Progenitor cell of endocrine pancreas (in vitro differentiated cells): ENCODE results near the gene FNDC3B. TPM values are rescaled to one million over a fixed set of nuclear protein-coding genes. Genes with fewer than 3 reads are reported as not detected.

Source experiments
- DNase-seq: peaks from one replicate; pipeline ENCODE4 v3.0.0; 2021; ENCODE audit warnings: low spot score; ENCODE audit not compliant: unreplicated experiment
- H3K27ac Mint-ChIP-seq: 2 replicates; pipeline ENCODE4 v1.8.0; 2021; ENCODE audit warnings: mild to moderate bottlenecking, moderate library complexity, mixed read lengths
- H3K27me3 Mint-ChIP-seq: 2 replicates; pipeline ENCODE4 v1.8.0; 2021; ENCODE audit warnings: mixed read lengths
- H3K36me3 Mint-ChIP-seq: 2 replicates; pipeline ENCODE4 v1.8.0; 2022; ENCODE audit warnings: mixed read lengths; ENCODE audit not compliant: insufficient read depth
- H3K4me1 Mint-ChIP-seq: 2 replicates; pipeline ENCODE4 v1.8.0; 2021; ENCODE audit warnings: low read depth, mixed read lengths
- H3K4me3 Mint-ChIP-seq: 2 replicates; pipeline ENCODE4 v1.8.0; 2021; ENCODE audit warnings: low read depth, mild to moderate bottlenecking, moderate library complexity, mixed read lengths
- H3K9me3 Mint-ChIP-seq: 2 replicates; pipeline ENCODE4 v1.8.0; 2021; ENCODE audit warnings: low read depth, mixed read lengths
- CTCF ChIP-seq: fragments of 200-600 bp; sonication (generic); IDR thresholded peaks from one replicate; pipeline ENCODE4 v1.5.0; 2021; ENCODE audit warnings: antibody characterized with exemption, mild to moderate bottlenecking; ENCODE audit not compliant: unreplicated experiment
- total RNA-seq: library from RNA; stranded (reverse); gene quantifications from 2 replicates; pipeline ENCODE4 v1.2.1, GENCODE V29; 2021

FNDC3B gene
- total RNA-seq, 1 donor from 2014 or later = 158 TPM

GRCh38 chr3:172376402-172376801 lies 337.0 kb downstream of the FNDC3B start:
- TF ChIP-seq CTCF = no peak
- no peak for DNase-seq
- H3K4me1 Mint-ChIP-seq = peaks cover 27% of the 10 kb centered on the region
- peaks cover 45% of the 10 kb centered on the region for H3K36me3 Mint-ChIP-seq
- H3K9me3 Mint-ChIP-seq = peaks cover 3% of the 10 kb centered on the region
- H3K27ac Mint-ChIP-seq = peak overlapping the region; percentile 78
- no peaks in the 10 kb centered on the region for H3K27me3 Mint-ChIP-seq
- peak overlapping the region; percentile 13 for H3K4me3 Mint-ChIP-seq

DNA sequence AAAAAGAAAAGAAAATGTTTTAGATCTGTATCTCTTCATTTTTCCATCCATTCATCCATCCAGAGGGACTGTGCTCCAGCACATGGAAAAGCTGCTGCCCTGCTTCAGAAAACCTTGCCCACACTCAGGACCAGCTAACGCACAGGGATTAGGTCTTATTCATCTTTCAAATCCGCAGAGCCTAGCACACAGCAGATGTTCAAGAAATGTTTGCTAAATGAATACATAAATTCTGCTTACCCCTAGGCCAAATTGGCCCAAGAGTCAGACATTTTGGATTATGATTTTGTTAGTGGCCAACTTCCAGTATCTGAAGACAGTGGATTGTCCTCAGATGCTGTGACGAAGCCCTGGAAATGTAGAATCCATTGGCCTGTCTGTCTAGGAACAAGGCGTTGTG lies 337.5 kb downstream of the FNDC3B start:
- Mint-ChIP-seq H3K36me3 (peaks cover 47% of the 10 kb centered on the region), H3K27me3 (no peaks in the 10 kb centered on the region), H3K4me3 (no peak overlapping the region), H3K27ac (peak overlapping the region; percentile 78), H3K4me1 (peaks cover 27% of the 10 kb centered on the region), H3K9me3 (peaks cover 3% of the 10 kb centered on the region)
- TF ChIP-seq CTCF = no peak
- DNase-seq = no peak

DNA sequence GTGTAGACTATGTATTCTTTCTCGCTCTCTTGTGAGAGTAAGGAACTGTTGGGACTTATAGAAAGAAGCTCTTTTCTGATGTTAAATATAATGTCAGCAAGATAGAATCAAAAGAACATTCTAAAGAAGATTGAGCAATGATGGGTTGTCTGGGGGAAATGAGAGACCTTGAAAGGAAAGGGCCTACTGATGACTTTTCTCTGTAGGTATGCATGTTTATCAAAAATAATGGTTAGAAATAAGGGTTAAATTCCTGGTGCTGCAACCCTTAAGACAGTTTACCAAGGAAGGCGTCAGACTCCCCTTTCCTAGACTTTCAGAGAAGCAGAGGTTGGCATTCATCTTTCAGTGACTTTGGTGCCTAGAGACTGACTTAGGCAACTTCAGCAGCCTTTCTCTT lies 339.1 kb downstream of the FNDC3B start:
- H3K4me1 Mint-ChIP-seq = peaks cover 20% of the 10 kb centered on the region
- no peak overlapping the region for H3K27ac Mint-ChIP-seq
- peaks cover 12% of the 10 kb centered on the region for H3K9me3 Mint-ChIP-seq
- no peak overlapping the region for H3K4me3 Mint-ChIP-seq
- no peak for TF ChIP-seq CTCF
- no peak for DNase-seq
- H3K27me3 Mint-ChIP-seq = no peaks in the 10 kb centered on the region
- peaks cover 60% of the 10 kb centered on the region for H3K36me3 Mint-ChIP-seq

DNA sequence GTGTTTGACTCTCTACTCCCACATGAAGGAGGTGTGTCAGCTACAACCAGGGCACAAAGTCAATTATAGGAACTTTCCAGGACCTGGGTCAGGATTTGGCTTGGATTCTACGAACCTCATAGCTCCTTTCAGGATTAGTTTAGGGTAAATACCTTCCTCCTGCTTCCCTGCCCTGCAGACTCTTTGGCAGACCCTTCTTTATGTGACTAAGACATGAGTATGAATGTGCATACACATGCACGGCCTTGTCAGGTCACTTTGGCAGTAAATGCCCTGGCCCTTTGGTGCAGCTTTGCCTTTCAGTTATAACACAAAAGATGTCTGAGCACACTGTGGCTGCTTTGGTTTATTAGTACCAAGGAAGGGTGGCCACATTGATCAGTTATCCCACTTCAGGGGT lies 340.0 kb downstream of the FNDC3B start:
- H3K27me3 Mint-ChIP-seq = no peaks in the 10 kb centered on the region
- H3K36me3 Mint-ChIP-seq = peaks cover 57% of the 10 kb centered on the region
- no peak overlapping the region for H3K27ac Mint-ChIP-seq
- no peak for DNase-seq
- H3K9me3 Mint-ChIP-seq = peaks cover 12% of the 10 kb centered on the region
- no peak for TF ChIP-seq CTCF
- peaks cover 16% of the 10 kb centered on the region for H3K4me1 Mint-ChIP-seq
- no peak overlapping the region for H3K4me3 Mint-ChIP-seq

DNA sequence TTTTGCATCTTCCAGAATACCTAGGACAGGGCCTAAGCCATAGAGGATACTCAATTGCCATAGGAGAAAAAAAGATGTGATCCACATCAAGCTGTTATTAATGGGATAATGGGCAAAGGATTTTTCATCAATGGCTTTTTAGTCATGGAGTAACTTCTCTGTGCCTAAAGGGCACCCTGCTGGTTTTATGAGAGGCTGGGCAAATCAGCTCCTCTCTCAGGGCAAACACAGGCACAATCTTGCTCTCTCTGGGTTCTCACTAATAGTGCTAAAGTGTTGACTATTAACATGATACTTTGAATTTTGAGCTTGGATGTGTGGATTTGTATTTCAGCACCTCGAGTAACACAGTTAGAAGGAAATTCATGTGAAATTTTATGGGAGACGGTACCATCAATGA lies 341.3 kb downstream of the FNDC3B start:
- H3K4me3 Mint-ChIP-seq = no peak overlapping the region
- H3K9me3 Mint-ChIP-seq = peaks cover 12% of the 10 kb centered on the region
- DNase-seq = no peak
- no peak overlapping the region for H3K27ac Mint-ChIP-seq
- H3K36me3 Mint-ChIP-seq = peaks cover 59% of the 10 kb centered on the region
- TF ChIP-seq CTCF = no peak
- H3K4me1 Mint-ChIP-seq = peaks cover 12% of the 10 kb centered on the region
- no peaks in the 10 kb centered on the region for H3K27me3 Mint-ChIP-seq
